A549 (cell line): ENCODE data around the gene APCDD1L. TPM values are rescaled to one million over a fixed set of nuclear protein-coding genes. Genes with fewer than 3 reads are reported as not detected.

ENCODE experiments used
- ATAC-seq, 2 experiments: fragments of 200-7000 bp in 1 of 2; fragments of >200 bp in 1 of 2; cut with Nextera tagmentation in 1 of 2; cut with Tn5 transposase in 1 of 2; 3 replicates each; pipeline versions ENCODE4 v1.8.0 to v1.9.1; 2018 to 2020; ENCODE audit warnings: mild to moderate bottlenecking in 1 of 2, moderate library complexity in 1 of 2
- CTCF ChIA-PET: fragments of 300-600 bp; sonication (Branson Sonifier 250); formaldehyde crosslinking; extraction: SDS; loops from one replicate; lab custom pipeline; 2021; ENCODE audit warnings: antibody characterized with exemption, inconsistent platforms; lab: Yijun Ruan, JAX
- POLR2A ChIA-PET: fragments of 350-600 bp; formaldehyde crosslinking; extraction: SDS; loops from one replicate; lab custom pipeline; 2021; ENCODE audit warnings: antibody characterized with exemption, inconsistent platforms; lab: Yijun Ruan, JAX
- DNase-seq, 2 experiments: peaks; one replicate each; pipeline versions ENCODE4 v3.0.0 to v3.0.0-alpha.2; 2011 to 2016; ENCODE audit warnings: low read depth in 1 of 2, low spot score in 1 of 2
- FAIRE-seq: peaks from 2 replicates; lab custom pipeline; 2011; peaks lifted over from hg19 to GRCh38; lab: Jason Lieb, UNC
- H3K27ac ChIP-seq, 2 experiments: fragments of >200 bp; sonication (Bioruptor Twin); formaldehyde crosslinking; 3 replicates each; pipeline ENCODE4 v1.5.1; 2016 to 2017
- H3K4me1 ChIP-seq: fragments of >200 bp; sonication (Bioruptor Twin); formaldehyde crosslinking; 3 replicates; pipeline ENCODE4 v1.6.1; 2016
- H3K4me2 ChIP-seq: fragments of >200 bp; sonication (Bioruptor Twin); formaldehyde crosslinking; 3 replicates; pipeline ENCODE4 v1.6.1; 2016
- H3K4me3 ChIP-seq: fragments of >200 bp; sonication (Bioruptor Twin); formaldehyde crosslinking; 3 replicates; pipeline ENCODE4 v1.5.1; 2016
- H3K9me3 ChIP-seq: fragments of >200 bp; sonication (Bioruptor Twin); formaldehyde crosslinking; 3 replicates; pipeline ENCODE4 v1.6.1; 2016
- CEBPB ChIP-seq, 2 experiments: fragments of >200 bp in 1 of 2; sonication (Bioruptor Twin) in 1 of 2; formaldehyde crosslinking in 1 of 2; IDR thresholded peaks; 2 replicates each; pipeline ENCODE4 v1.6.1; 2012 to 2016
- ESRRA ChIP-seq: fragments of 150-350 bp; IDR thresholded peaks from 2 replicates; pipeline ENCODE4 v1.6.1; 2014; ENCODE audit warnings: mild to moderate bottlenecking, low read length, borderline replicate concordance
- FOXS1 ChIP-seq: fragments of 250-450 bp; sonication (Bioruptor Pico); IDR thresholded peaks from 2 replicates; pipeline ENCODE4 v1.5.0; 2020; ENCODE audit warnings: mild to moderate bottlenecking, moderate library complexity
- HOXA7 ChIP-seq: fragments of 250-450 bp; sonication (Bioruptor Pico); IDR thresholded peaks from 2 replicates; pipeline ENCODE4 v1.5.0; 2020; ENCODE audit warnings: mild to moderate bottlenecking, moderate library complexity
- JUNB ChIP-seq: fragments of >200 bp; sonication (Bioruptor Twin); formaldehyde crosslinking; IDR thresholded peaks from 2 replicates; pipeline ENCODE4 v1.6.1; 2016
- MAFK ChIP-seq: fragments of 450-650 bp; IDR thresholded peaks from 2 replicates; pipeline ENCODE4 v1.6.1; 2014; ENCODE audit not compliant: partially characterized antibody
- NPAS2 ChIP-seq: fragments of 250-450 bp; sonication (Bioruptor Pico); IDR thresholded peaks from 2 replicates; pipeline ENCODE4 v1.8.0; 2022; ENCODE audit warnings: mild to moderate bottlenecking, moderate library complexity, borderline replicate concordance
- POLR2AphosphoS2 ChIP-seq: conservative IDR thresholded peaks from 2 replicates; pipeline ENCODE4 v1.6.1; 2012; ENCODE audit warnings: low read length, improper control_type of control experiment, inconsistent platforms
- RAD21 ChIP-seq, 2 experiments: fragments of >200 bp in 1 of 2; sonication (Bioruptor Twin) in 1 of 2; formaldehyde crosslinking in 1 of 2; IDR thresholded peaks in 1 of 2; conservative IDR thresholded peaks in 1 of 2; 2 replicates in 1 of 2; 3 replicates in 1 of 2; pipeline ENCODE4 v1.6.1; 2012 to 2018; ENCODE audit warnings: inconsistent platforms in 1 of 2
- RCOR1 ChIP-seq: fragments of 150-350 bp; IDR thresholded peaks from 2 replicates; pipeline ENCODE4 v1.6.1; 2014; ENCODE audit warnings: antibody characterized with exemption, low read length, low read depth
- RFX5 ChIP-seq: fragments of 450-650 bp; IDR thresholded peaks from 2 replicates; pipeline ENCODE4 v1.7.1; 2014; ENCODE audit warnings: antibody characterized with exemption, mild to moderate bottlenecking, moderate library complexity
- SMC3 ChIP-seq: fragments of >200 bp; sonication (Bioruptor Twin); formaldehyde crosslinking; IDR thresholded peaks from 3 replicates; pipeline ENCODE4 v1.6.1; 2018; ENCODE audit warnings: inconsistent platforms
- ZC3H11A ChIP-seq: fragments of 450-650 bp; IDR thresholded peaks from 2 replicates; pipeline ENCODE4 v1.6.1; 2014; ENCODE audit warnings: antibody characterized with exemption, mild to moderate bottlenecking
- ZSCAN20 ChIP-seq: fragments of 250-450 bp; sonication (Bioruptor Pico); IDR thresholded peaks from 2 replicates; pipeline ENCODE4 v1.8.0; 2022; ENCODE audit warnings: mild to moderate bottlenecking, moderate library complexity
- WGBS: methylation state at CpG from one replicate; pipeline ENCODE4 v1.1.6; 2017; ENCODE audit errors: missing lambda C conversion rate; 5-methylcytosine and 5-hydroxymethylcytosine counted together
- polyA plus RNA-seq, 4 experiments: library from polyadenylated mRNA; depleted of rRNA in 3 of 4; stranded (reverse); fragments of >200 nt; fragmentation: RNase III in 1 of 4; extraction: RNeasy Plus Mini Kit Qiagen cat#74134 plus additional on column Dnase treatment in 1 of 4; gene quantifications; 2 replicates in 3 of 4; 3 replicates in 1 of 4; pipeline ENCODE4 v1.2.3, GENCODE V29; 2011 to 2017
- TF ChIP-seq, protein P1 (sequence below): fragments of 200-600 bp; sonication (generic); IDR thresholded peaks from 2 replicates; pipeline ENCODE4 v1.6.1; 2016; ENCODE audit warnings: antibody characterized with exemption, mild to moderate bottlenecking, moderate library complexity
- TF ChIP-seq, protein P2 (sequence below): fragments of >200 bp; sonication (Bioruptor Twin); formaldehyde crosslinking; IDR thresholded peaks from 3 replicates; pipeline ENCODE4 v1.5.1; 2016
- TF ChIP-seq, protein P3 (sequence below): fragments of 250-450 bp; sonication (Bioruptor Pico); IDR thresholded peaks from 2 replicates; pipeline ENCODE4 v1.5.0; 2020; ENCODE audit warnings: low read depth, mild to moderate bottlenecking, moderate library complexity
- TF ChIP-seq, protein P4 (sequence below): fragments of 250-450 bp; sonication (Bioruptor Pico); IDR thresholded peaks from 2 replicates; pipeline ENCODE4 v1.5.0; 2021; ENCODE audit warnings: mild to moderate bottlenecking, moderate library complexity, borderline replicate concordance
- TF ChIP-seq, protein P5 (sequence below): IDR thresholded peaks from 2 replicates; pipeline ENCODE4 v1.6.1; 2012; ENCODE audit warnings: low read depth, borderline replicate concordance
- TF ChIP-seq, protein P6 (sequence below): fragments of >200 bp; sonication (Bioruptor Twin); formaldehyde crosslinking; IDR thresholded peaks from 3 replicates; pipeline ENCODE4 v1.6.1; 2016

Gene APCDD1L
- polyA plus RNA-seq, 2 of the 4 experiments (the other 2 are of a cell fraction) = not detected

DNA sequence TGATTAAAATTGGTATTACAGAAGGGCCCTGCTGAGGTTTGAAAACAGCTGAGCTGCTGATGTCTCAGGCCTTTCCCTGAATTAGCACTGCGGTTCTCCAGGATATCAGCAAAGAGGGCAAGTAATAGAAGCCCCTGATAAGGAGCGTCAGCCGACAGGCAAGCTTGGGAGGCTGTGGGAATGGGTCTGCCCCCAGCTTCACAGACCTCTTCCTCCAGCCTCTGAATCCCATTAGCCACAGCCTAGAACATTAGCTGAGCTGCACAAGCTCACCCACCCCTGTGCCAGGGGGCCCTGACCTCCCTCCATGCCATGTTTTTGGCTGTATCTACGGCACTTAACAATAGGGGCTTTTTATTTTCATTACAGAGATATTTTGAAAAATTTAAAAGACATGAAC lies 66.2 kb downstream of the APCDD1L start:
- ChIA-PET POLR2A (no interaction called here), CTCF (interaction anchor here (1.1 to 4.5 kb wide), 13 partner anchors 10 to 390 kb away, joined by 3 to 42 read pairs (median 10); no protein-coding TSS in a partner anchor)
- H3K27ac ChIP-seq = no peak overlapping the region

DNA sequence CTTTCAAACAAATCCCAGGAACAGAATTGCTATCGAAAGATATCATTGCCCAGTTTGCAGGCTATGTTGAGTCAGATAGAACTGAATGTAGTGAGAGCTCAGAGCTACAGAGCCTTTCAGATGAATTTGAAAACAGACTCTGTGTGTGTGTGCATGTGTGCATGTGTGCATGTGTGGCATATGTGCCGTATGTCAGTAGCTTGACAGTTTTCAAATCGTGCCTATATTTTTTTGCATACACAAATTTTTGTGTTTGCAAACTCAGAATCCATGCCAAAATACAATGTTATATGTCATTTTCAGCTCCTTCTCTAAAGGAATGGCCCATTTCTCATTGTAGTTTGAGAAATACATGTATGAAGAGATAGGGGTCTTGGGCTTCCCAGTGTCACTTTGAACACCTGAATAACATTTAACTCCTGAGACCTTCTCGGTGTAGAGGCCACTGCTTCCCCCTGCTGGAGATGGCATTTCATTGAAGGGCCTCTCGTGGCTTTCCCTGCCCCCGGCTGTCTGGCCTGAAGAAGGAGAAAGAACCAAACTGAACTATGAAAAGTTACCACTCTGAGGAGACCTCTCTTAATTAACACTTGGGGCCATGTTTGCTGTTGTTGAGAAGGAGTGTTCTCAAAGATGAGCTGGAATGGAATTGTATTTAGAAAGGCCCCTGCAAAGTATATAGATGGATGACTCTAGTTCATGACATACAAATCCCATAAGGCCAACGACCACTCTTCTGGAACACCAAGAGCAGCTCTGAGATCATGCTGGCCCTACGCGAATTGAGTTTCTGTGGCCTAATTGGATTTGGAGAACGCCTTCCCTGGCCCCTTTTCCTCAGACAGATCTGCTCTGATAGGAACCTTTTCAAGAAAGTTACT lies 67.4 kb downstream of the APCDD1L start:
- ChIA-PET CTCF (interaction anchor here (0.5 to 4.5 kb wide), 43 partner anchors 9 to 1206 kb away, joined by 3 to 42 read pairs (median 4); partner anchors contain the start of gene STX16), POLR2A (no interaction called here)
- WGBS = 69% methylated on average over 10 of the region's 10 CpGs
- ATAC-seq (peak; percentile 93 to 94), DNase-seq (peak; percentile 48 to 62), FAIRE-seq (no peak)
- peak; percentile 83 for TF ChIP-seq SMC3
- TF ChIP-seq, protein P1, sequence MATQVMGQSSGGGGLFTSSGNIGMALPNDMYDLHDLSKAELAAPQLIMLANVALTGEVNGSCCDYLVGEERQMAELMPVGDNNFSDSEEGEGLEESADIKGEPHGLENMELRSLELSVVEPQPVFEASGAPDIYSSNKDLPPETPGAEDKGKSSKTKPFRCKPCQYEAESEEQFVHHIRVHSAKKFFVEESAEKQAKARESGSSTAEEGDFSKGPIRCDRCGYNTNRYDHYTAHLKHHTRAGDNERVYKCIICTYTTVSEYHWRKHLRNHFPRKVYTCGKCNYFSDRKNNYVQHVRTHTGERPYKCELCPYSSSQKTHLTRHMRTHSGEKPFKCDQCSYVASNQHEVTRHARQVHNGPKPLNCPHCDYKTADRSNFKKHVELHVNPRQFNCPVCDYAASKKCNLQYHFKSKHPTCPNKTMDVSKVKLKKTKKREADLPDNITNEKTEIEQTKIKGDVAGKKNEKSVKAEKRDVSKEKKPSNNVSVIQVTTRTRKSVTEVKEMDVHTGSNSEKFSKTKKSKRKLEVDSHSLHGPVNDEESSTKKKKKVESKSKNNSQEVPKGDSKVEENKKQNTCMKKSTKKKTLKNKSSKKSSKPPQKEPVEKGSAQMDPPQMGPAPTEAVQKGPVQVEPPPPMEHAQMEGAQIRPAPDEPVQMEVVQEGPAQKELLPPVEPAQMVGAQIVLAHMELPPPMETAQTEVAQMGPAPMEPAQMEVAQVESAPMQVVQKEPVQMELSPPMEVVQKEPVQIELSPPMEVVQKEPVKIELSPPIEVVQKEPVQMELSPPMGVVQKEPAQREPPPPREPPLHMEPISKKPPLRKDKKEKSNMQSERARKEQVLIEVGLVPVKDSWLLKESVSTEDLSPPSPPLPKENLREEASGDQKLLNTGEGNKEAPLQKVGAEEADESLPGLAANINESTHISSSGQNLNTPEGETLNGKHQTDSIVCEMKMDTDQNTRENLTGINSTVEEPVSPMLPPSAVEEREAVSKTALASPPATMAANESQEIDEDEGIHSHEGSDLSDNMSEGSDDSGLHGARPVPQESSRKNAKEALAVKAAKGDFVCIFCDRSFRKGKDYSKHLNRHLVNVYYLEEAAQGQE = no peak
- TF ChIP-seq, protein P2, sequence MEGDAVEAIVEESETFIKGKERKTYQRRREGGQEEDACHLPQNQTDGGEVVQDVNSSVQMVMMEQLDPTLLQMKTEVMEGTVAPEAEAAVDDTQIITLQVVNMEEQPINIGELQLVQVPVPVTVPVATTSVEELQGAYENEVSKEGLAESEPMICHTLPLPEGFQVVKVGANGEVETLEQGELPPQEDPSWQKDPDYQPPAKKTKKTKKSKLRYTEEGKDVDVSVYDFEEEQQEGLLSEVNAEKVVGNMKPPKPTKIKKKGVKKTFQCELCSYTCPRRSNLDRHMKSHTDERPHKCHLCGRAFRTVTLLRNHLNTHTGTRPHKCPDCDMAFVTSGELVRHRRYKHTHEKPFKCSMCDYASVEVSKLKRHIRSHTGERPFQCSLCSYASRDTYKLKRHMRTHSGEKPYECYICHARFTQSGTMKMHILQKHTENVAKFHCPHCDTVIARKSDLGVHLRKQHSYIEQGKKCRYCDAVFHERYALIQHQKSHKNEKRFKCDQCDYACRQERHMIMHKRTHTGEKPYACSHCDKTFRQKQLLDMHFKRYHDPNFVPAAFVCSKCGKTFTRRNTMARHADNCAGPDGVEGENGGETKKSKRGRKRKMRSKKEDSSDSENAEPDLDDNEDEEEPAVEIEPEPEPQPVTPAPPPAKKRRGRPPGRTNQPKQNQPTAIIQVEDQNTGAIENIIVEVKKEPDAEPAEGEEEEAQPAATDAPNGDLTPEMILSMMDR = peak; percentile 74
- TF ChIP-seq RAD21 (conservative IDR thresholded peaks at IDR 0.05 in 1 of 2, IDR thresholded peaks at IDR 0.05 in 1 of 2) = peak; percentile 83 to 88
- TF ChIP-seq, protein P3, sequence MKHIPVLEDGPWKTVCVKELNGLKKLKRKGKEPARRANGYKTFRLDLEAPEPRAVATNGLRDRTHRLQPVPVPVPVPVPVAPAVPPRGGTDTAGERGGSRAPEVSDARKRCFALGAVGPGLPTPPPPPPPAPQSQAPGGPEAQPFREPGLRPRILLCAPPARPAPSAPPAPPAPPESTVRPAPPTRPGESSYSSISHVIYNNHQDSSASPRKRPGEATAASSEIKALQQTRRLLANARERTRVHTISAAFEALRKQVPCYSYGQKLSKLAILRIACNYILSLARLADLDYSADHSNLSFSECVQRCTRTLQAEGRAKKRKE (CRISPR knock-in tag) = no peak
- no peak overlapping the region for H3K4me3 ChIP-seq
- H3K4me2 ChIP-seq = no peak overlapping the region
- no peaks in the 10 kb centered on the region for H3K9me3 ChIP-seq
- no peaks in the 10 kb centered on the region for H3K4me1 ChIP-seq
- no peak overlapping the region for H3K27ac ChIP-seq

More for the DNA sequence above, 66.2 kb downstream of the APCDD1L start:
- H3K9me3 ChIP-seq = peaks cover under 1% of the 10 kb centered on the region; the same call in 1 of the 3 replicates
- FAIRE-seq (no peak), DNase-seq (no peak), ATAC-seq (no peak)
- H3K4me2 ChIP-seq = no peak overlapping the region
- no peak overlapping the region for H3K4me3 ChIP-seq
- no peak for TF ChIP-seq MAFK
- no peak for TF ChIP-seq ZC3H11A
- TF ChIP-seq CEBPB (IDR thresholded peaks at IDR 0.05) = no peak
- no peak for TF ChIP-seq RFX5
- TF ChIP-seq ZSCAN20 (CRISPR knock-in tag) = no peak
- TF ChIP-seq HOXA7 (CRISPR knock-in tag) = no peak
- TF ChIP-seq RCOR1 = no peak
- no peak for TF ChIP-seq FOXS1
- TF ChIP-seq POLR2AphosphoS2 = no peak
- TF ChIP-seq, protein P4, sequence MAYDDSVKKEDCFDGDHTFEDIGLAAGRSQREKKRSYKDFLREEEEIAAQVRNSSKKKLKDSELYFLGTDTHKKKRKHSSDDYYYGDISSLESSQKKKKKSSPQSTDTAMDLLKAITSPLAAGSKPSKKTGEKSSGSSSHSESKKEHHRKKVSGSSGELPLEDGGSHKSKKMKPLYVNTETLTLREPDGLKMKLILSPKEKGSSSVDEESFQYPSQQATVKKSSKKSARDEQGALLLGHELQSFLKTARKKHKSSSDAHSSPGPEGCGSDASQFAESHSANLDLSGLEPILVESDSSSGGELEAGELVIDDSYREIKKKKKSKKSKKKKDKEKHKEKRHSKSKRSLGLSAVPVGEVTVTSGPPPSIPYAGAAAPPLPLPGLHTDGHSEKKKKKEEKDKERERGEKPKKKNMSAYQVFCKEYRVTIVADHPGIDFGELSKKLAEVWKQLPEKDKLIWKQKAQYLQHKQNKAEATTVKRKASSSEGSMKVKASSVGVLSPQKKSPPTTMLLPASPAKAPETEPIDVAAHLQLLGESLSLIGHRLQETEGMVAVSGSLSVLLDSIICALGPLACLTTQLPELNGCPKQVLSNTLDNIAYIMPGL (CRISPR knock-in tag) = no peak
- TF ChIP-seq NPAS2 (CRISPR knock-in tag) = no peak
- TF ChIP-seq JUNB = no peak
- no peak for TF ChIP-seq ESRRA
- TF ChIP-seq, protein P5, sequence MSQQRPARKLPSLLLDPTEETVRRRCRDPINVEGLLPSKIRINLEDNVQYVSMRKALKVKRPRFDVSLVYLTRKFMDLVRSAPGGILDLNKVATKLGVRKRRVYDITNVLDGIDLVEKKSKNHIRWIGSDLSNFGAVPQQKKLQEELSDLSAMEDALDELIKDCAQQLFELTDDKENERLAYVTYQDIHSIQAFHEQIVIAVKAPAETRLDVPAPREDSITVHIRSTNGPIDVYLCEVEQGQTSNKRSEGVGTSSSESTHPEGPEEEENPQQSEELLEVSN = no peak
- TF ChIP-seq, protein P6, sequence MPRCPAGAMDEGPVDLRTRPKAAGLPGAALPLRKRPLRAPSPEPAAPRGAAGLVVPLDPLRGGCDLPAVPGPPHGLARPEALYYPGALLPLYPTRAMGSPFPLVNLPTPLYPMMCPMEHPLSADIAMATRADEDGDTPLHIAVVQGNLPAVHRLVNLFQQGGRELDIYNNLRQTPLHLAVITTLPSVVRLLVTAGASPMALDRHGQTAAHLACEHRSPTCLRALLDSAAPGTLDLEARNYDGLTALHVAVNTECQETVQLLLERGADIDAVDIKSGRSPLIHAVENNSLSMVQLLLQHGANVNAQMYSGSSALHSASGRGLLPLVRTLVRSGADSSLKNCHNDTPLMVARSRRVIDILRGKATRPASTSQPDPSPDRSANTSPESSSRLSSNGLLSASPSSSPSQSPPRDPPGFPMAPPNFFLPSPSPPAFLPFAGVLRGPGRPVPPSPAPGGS = no peak
- no peaks in the 10 kb centered on the region for H3K4me1 ChIP-seq
- WGBS = 94% methylated on average over 4 of the region's 4 CpGs
